ENCODE results near the gene MBD3L3.

MBD3L3 gene

GRCh38 chr19:7018828-7019227 is 39.6 kb downstream of the MBD3L3 start:
- DNase-seq (ENCODE audit: low read depth), result no peak
- TF ChIP-seq CTCF (IDR thresholded peaks at IDR 0.05; ENCODE audit: control insufficient read depth, insufficient read depth, low read depth, low read length, missing control alignments), result no peak
- no peak overlapping the region for H3K4me3 ChIP-seq (ENCODE audit: control insufficient read depth, low read depth, low read length)

GRCh38 chr19:7013678-7014077 is 44.8 kb downstream of the MBD3L3 start:
- no peak overlapping the region for H3K4me3 ChIP-seq (ENCODE audit: control insufficient read depth, low read depth, low read length)
- no peak for DNase-seq (ENCODE audit: low read depth)
- no peak for TF ChIP-seq CTCF (IDR thresholded peaks at IDR 0.05; ENCODE audit: control insufficient read depth, insufficient read depth, low read depth, low read length, missing control alignments)

GRCh38 chr19:7010722-7011593 is 47.5 kb downstream of the MBD3L3 start:
- H3K4me3 ChIP-seq (ENCODE audit: control insufficient read depth, low read depth, low read length), result no peak overlapping the region
- no peak for TF ChIP-seq CTCF (IDR thresholded peaks at IDR 0.05; ENCODE audit: control insufficient read depth, insufficient read depth, low read depth, low read length, missing control alignments)
- DNase-seq (ENCODE audit: low read depth), result no peak

- no peak overlapping the region for H3K4me3 ChIP-seq (ENCODE audit: control insufficient read depth, low read depth, low read length)
- no peak for DNase-seq (ENCODE audit: low read depth)
- no peak for TF ChIP-seq CTCF (IDR thresholded peaks at IDR 0.05; ENCODE audit: control insufficient read depth, insufficient read depth, low read depth, low read length, missing control alignments)
Measured at GRCh38 chr19:7007859-7008258, 50.6 kb downstream of the MBD3L3 start.
